ENCODE measurements around the gene VIPR2. TPM values are rescaled to one million over a fixed set of nuclear protein-coding genes. Genes with fewer than 3 reads are reported as not detected.

VIPR2 gene
- total RNA-seq, 1 donor from 2014 or later, result not detected

DNA sequence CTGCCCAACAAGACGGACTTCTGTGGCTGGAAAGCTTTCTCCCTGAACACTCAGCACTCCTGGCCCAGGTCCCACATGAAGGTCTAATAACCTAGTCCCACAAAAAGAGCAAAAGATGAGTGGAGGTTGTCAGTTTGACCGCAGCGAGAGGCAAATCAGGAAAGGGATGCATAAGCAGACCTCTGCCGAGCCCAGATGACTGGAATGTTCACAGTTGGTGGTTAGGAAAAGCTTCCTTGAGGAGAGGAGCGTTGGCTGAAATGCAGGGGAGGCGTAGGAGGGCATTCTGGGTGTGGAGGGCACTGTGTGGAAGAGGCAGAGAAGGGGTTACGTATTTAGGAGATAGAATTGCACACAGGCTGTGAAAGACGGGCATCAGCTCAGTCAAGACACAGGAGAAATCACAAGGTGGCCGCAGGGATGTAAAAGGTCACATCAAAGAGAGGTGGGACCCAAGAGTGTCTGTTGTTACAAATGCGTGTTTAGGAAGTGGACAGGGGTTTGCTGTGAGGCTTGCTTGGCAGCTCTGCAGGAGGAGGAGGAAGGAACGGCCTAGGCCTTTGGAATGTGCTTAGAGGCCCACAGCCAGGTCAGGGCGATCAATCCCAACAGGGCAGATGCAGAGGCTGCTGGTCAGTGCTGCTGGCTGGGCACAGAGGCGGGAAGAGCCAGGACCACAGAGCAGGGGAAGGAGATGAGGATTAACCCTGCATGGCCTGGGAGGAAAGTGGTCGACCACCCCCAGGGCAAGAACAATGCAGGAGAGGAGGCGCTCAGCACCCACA, 133.5 kb downstream of the VIPR2 start:
- Mint-ChIP-seq H3K27me3 (ENCODE audit: unreplicated experiment) (peaks cover 11% of the 10 kb centered on the region), H3K36me3 (ENCODE audit: unreplicated experiment) (peaks cover 5% of the 10 kb centered on the region), H3K9me3 (ENCODE audit: unreplicated experiment) (peaks cover 4% of the 10 kb centered on the region), H3K4me3 (ENCODE audit: unreplicated experiment) (no peak overlapping the region), H3K4me1 (ENCODE audit: low read depth, unreplicated experiment) (peaks cover 4% of the 10 kb centered on the region), H3K27ac (ENCODE audit: unreplicated experiment) (no peak overlapping the region)
- DNase-seq, result no peak
- TF ChIP-seq, protein P1, sequence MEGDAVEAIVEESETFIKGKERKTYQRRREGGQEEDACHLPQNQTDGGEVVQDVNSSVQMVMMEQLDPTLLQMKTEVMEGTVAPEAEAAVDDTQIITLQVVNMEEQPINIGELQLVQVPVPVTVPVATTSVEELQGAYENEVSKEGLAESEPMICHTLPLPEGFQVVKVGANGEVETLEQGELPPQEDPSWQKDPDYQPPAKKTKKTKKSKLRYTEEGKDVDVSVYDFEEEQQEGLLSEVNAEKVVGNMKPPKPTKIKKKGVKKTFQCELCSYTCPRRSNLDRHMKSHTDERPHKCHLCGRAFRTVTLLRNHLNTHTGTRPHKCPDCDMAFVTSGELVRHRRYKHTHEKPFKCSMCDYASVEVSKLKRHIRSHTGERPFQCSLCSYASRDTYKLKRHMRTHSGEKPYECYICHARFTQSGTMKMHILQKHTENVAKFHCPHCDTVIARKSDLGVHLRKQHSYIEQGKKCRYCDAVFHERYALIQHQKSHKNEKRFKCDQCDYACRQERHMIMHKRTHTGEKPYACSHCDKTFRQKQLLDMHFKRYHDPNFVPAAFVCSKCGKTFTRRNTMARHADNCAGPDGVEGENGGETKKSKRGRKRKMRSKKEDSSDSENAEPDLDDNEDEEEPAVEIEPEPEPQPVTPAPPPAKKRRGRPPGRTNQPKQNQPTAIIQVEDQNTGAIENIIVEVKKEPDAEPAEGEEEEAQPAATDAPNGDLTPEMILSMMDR (IDR thresholded peaks at IDR 0.05; ENCODE audit: partially characterized antibody, unreplicated experiment), result no peak

- peaks cover 4% of the 10 kb centered on the region for H3K9me3 Mint-ChIP-seq (ENCODE audit: unreplicated experiment)
- no peak overlapping the region for H3K27ac Mint-ChIP-seq (ENCODE audit: unreplicated experiment)
- DNase-seq, result no peak
- TF ChIP-seq, protein P1 (IDR thresholded peaks at IDR 0.05; ENCODE audit: partially characterized antibody, unreplicated experiment), result no peak
- H3K4me3 Mint-ChIP-seq (ENCODE audit: unreplicated experiment), result no peak overlapping the region
- H3K36me3 Mint-ChIP-seq (ENCODE audit: unreplicated experiment), result peaks cover 5% of the 10 kb centered on the region
- H3K27me3 Mint-ChIP-seq (ENCODE audit: unreplicated experiment), result peaks cover 11% of the 10 kb centered on the region
- H3K4me1 Mint-ChIP-seq (ENCODE audit: low read depth, unreplicated experiment), result peaks cover 4% of the 10 kb centered on the region
Measured at GRCh38 chr7:159010411-159010810, 134.3 kb downstream of the VIPR2 start.

- Mint-ChIP-seq H3K4me3 (ENCODE audit: unreplicated experiment) (no peak overlapping the region), H3K36me3 (ENCODE audit: unreplicated experiment) (peaks cover 5% of the 10 kb centered on the region), H3K27ac (ENCODE audit: unreplicated experiment) (no peak overlapping the region), H3K9me3 (ENCODE audit: unreplicated experiment) (peaks cover 4% of the 10 kb centered on the region), H3K4me1 (ENCODE audit: low read depth, unreplicated experiment) (no peaks in the 10 kb centered on the region), H3K27me3 (ENCODE audit: unreplicated experiment) (peaks cover 11% of the 10 kb centered on the region)
- TF ChIP-seq, protein P1 (IDR thresholded peaks at IDR 0.05; ENCODE audit: partially characterized antibody, unreplicated experiment), result no peak
- DNase-seq, result no peak
Measured at GRCh38 chr7:159009951-159010350, 134.7 kb downstream of the VIPR2 start.

DNA sequence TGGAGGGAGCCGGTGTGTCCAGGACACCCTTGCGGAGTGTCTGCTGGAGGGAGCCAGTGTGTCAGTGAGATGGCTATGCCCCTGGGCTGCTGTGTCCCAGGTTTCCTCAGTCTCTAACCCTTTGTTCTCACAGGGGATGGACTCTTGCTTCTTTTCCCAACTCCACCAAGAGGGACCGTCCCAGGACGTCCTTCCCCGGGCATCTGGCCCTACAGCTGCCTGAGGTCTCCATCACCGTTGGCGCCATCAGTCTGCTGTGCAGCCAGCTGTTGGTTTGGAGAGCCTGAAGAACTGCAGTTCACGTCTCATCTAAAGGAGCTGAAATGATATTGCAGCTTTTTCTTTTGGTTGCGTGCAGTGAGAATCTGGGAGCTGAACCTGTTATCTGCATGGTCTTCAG, 136.2 kb downstream of the VIPR2 start:
- H3K9me3 Mint-ChIP-seq (ENCODE audit: unreplicated experiment), result peaks cover 4% of the 10 kb centered on the region

GRCh38 chr7:159007996-159008389, 136.7 kb downstream of the VIPR2 start:
- Mint-ChIP-seq H3K4me3 (ENCODE audit: unreplicated experiment) (no peak overlapping the region), H3K4me1 (ENCODE audit: low read depth, unreplicated experiment) (no peaks in the 10 kb centered on the region), H3K9me3 (ENCODE audit: unreplicated experiment) (peaks cover 4% of the 10 kb centered on the region), H3K27ac (ENCODE audit: unreplicated experiment) (no peak overlapping the region), H3K36me3 (ENCODE audit: unreplicated experiment) (peaks cover 5% of the 10 kb centered on the region), H3K27me3 (ENCODE audit: unreplicated experiment) (peaks cover 11% of the 10 kb centered on the region)
- TF ChIP-seq, protein P1 (IDR thresholded peaks at IDR 0.05; ENCODE audit: partially characterized antibody, unreplicated experiment), result no peak
- no peak for DNase-seq

More for the DNA sequence above, 136.2 kb downstream of the VIPR2 start:
- no peak for DNase-seq
- H3K4me1 Mint-ChIP-seq (ENCODE audit: low read depth, unreplicated experiment), result no peaks in the 10 kb centered on the region
- no peak overlapping the region for H3K4me3 Mint-ChIP-seq (ENCODE audit: unreplicated experiment)
- TF ChIP-seq, protein P1 (IDR thresholded peaks at IDR 0.05; ENCODE audit: partially characterized antibody, unreplicated experiment), result no peak
- peaks cover 11% of the 10 kb centered on the region for H3K27me3 Mint-ChIP-seq (ENCODE audit: unreplicated experiment)
- no peak overlapping the region for H3K27ac Mint-ChIP-seq (ENCODE audit: unreplicated experiment)
- peaks cover 5% of the 10 kb centered on the region for H3K36me3 Mint-ChIP-seq (ENCODE audit: unreplicated experiment)
